ENCODE measurements around the gene DVL2.

GRCh38 chr17:7253082-7253481 lies 18.8 kb upstream of the DVL2 start:
- TF ChIP-seq YY1 (IDR thresholded peaks at IDR 0.05; ENCODE audit: insufficient read depth, insufficient read length) (no peak), ZNF274 (IDR thresholded peaks at IDR 0.05; ENCODE audit: low read depth, low read length) (no peak), SUZ12 (IDR thresholded peaks at IDR 0.05; ENCODE audit: extremely low read depth, insufficient read depth, insufficient read length) (no peak)
